Measurements from ENCODE around the gene ZKSCAN5. TPM values are rescaled to one million over a fixed set of nuclear protein-coding genes. Genes with fewer than 3 reads are reported as not detected.
A peak's percentile ranks its signal among the peaks of the same experiment; 100 is the strongest.

Gene ZKSCAN5
- total RNA-seq, result 1 to 10 TPM; 4.9 to 6.4 (median 6.3) TPM

DNA sequence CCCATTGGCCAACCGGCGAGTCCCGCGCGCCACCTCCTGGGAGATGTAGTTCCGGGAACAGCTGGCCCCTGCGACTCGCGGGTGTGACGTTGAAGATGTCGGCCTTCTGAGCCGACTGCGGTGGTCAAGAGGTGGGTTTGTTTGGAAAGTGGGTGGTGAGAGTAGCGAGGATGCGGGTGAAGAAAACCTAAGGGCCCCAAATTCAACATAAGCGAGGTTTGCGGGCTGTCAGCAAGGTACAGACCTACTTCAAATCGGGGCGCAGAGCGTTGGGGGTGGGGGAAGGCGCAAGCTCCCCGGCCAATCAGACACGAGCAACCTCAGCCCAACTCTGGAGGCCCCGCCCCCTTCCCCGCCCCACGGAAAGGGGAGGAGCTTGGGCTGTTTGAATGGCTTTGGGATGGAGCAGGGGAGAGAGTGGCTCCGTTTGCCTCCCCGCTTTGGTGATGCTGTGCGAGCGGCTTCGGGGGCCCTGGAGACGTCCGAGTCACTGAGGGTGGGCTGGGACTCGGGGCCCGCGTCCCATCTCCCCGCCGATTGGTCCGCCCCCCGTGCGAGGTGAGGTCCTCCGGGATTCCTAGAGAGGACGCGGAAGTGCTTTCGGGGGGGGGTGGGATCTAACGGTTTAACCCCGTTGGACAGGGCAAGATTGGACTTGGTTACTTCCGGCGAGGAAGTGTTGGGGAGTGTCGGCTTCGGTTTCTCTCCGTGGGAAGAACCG lies at the start of gene ZKSCAN5:
ZKSCAN5 (plus strand) TSS at position 60 of the 721 bp plus-strand sequence. CDS start 1,383 bp downstream, outside the sequence.
- DNase-seq (peak; percentile 97), ATAC-seq (peak; percentile 85)
- no peaks in the 10 kb centered on the region for H3K27me3 Mint-ChIP-seq (ENCODE audit: low read depth)
- H3K4me3 Mint-ChIP-seq, result peak within 1 kb of the TSS; percentile 95
- peaks cover 26% of the 10 kb centered on the region for H3K4me1 Mint-ChIP-seq (ENCODE audit: low read depth)
- H3K36me3 Mint-ChIP-seq (ENCODE audit: insufficient read depth), result no peaks in the 10 kb centered on the region
- no peaks in the 10 kb centered on the region for H3K9me3 Mint-ChIP-seq

DNA sequence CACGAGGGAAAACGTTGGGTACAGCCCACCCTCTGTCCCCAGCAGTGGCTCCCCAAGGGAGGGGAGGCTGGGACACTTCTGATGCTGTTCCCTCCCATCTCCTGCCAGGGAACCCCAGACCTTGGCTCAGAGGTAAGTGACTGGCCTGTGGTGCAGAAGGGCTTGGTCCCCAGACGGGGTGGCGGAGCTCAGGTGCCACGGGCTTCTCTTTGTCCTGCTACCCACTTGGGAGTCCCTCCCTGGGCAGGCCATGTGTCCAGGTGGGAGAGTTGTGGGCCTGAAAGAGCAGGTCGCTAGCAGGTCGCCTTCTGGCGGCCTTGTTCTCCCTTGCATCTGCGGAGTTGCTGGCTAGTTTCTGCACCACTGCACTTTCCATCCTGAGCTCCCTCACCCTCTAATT lies 48.6 kb upstream of the ZKSCAN5 start:
- no peaks in the 10 kb centered on the region for H3K9me3 Mint-ChIP-seq
- no peaks in the 10 kb centered on the region for H3K27me3 Mint-ChIP-seq (ENCODE audit: low read depth)
- ATAC-seq, result peak in 1 of 2 donors; percentile 17
- no peak for DNase-seq
- peaks cover 14% of the 10 kb centered on the region for H3K4me1 Mint-ChIP-seq (ENCODE audit: low read depth)
- H3K36me3 Mint-ChIP-seq (ENCODE audit: insufficient read depth), result peaks cover 27% of the 10 kb centered on the region
- no peak overlapping the region for H3K4me3 Mint-ChIP-seq

DNA sequence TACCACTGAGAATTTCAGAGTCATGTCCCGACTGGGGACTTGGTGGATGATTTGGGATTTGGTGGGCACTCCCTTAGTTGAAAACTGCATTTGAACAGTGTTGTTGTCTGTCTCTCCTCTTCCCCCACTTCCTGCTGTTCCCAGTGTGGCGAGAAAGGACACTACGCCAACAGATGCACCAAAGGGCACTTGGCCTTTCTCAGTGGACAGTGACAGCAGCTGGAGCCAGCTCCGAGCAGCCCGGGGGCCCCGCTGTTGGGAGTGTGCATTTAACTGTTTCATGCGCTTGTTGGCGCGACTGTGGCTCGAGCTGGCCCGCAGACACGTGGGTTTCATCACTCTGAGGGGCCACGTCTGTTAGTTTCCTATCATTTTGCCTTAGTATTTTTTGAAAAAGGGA lies 48.2 kb upstream of the ZKSCAN5 start:
- Mint-ChIP-seq H3K4me1 (ENCODE audit: low read depth) (peaks cover 17% of the 10 kb centered on the region), H3K4me3 (no peak overlapping the region), H3K36me3 (ENCODE audit: insufficient read depth) (peaks cover 24% of the 10 kb centered on the region), H3K9me3 (no peaks in the 10 kb centered on the region), H3K27me3 (ENCODE audit: low read depth) (no peaks in the 10 kb centered on the region)
- no peak for ATAC-seq
- no peak for DNase-seq

DNA sequence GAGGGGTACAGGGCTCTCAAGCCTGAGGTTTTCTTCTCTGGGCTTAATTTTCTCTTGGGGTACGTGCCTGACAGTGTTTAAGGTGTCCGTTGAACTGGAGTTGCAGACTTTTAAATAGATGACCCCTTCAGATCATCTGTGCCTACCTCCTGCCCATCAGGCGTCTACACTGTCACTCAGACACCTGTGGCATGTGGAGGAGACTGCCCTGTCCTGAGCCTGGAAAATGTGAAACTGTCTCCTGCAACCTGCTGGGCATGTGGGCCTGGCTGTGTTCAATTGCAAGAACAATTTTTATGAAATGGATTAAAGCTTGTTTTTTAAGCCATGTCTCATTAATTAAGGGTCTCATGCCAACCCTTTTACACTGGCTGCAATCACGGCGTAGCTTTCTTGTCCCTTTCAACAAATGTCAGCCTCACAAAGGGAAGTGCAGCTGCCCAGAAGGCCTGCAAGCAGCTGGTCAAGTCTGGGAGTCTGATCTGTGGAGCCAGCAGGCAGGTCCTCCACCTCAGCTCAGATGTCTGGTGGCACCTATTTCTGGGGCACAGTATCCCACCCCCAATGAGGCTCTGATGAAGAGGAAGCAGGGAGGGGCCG lies 47.3 kb upstream of the ZKSCAN5 start:
- H3K36me3 Mint-ChIP-seq (ENCODE audit: insufficient read depth), result peaks cover 24% of the 10 kb centered on the region
- H3K4me1 Mint-ChIP-seq (ENCODE audit: low read depth), result peaks cover 17% of the 10 kb centered on the region
- ATAC-seq, result no peak
- H3K9me3 Mint-ChIP-seq, result no peaks in the 10 kb centered on the region
- no peak for DNase-seq
- H3K27me3 Mint-ChIP-seq (ENCODE audit: low read depth), result no peaks in the 10 kb centered on the region
- H3K4me3 Mint-ChIP-seq, result no peak overlapping the region

DNA sequence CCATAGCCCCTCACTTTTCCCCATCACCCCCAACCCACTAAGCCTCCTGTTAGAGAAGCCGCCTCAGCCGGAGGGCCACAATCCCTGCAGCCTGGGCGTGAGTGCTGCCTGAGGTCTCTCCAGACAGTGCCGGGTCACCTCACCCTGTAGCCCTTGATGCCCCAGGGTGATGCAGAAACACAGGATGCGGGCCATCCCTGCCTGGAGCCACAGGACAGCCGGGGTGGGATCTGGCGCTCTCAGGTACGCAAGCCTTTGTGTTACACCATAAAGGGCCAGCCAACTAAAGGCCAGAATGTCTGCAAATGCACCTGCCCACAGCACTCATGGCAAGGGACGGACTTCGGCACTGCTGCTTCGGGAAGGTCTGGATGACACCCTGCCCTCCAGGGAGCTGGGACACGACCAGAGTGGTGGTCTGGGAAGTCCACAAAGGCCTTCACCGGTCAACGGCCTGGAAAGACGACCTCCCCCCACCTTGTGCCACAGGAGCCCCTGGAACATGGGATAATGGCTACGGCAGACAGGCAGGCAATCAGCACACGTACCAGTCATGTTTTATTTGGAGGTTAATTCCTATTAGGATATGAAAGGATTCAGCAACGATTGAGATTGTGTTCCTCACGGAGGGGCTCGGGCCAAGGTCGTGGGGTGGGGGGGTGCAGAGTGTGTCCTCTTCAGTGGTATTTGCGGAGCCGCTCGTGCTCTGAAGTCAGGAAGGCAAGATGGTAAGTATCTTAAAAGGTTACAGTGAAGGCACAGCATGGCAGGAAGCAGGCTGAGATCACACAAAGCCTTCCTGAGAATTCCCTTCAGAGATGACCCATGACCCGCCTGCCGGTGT lies 46.6 kb upstream of the ZKSCAN5 start:
- DNase-seq (no peak), ATAC-seq (no peak)
- peaks cover 27% of the 10 kb centered on the region for H3K36me3 Mint-ChIP-seq (ENCODE audit: insufficient read depth)
- H3K4me3 Mint-ChIP-seq, result no peak overlapping the region
- H3K27me3 Mint-ChIP-seq (ENCODE audit: low read depth), result no peaks in the 10 kb centered on the region
- peaks cover 20% of the 10 kb centered on the region for H3K4me1 Mint-ChIP-seq (ENCODE audit: low read depth)
- no peaks in the 10 kb centered on the region for H3K9me3 Mint-ChIP-seq

DNA sequence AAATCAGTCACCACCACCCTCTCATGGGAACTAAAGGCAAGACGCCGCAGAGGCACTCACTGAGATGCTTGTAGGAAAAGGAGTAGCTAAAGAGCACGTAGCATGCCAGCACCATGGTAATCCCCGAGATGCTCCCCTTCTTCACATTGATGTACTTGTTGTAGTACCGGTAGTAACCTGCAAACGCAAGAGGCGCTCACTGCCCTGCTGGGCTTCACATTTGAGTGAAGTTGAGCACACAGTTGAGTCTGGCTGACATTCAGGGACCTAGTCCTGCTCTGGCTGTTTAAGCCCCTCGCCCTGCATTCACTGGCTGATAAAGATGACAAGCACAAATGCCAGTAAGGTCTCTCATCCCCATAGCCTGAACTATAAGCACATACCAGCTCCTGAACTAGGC lies 45.4 kb upstream of the ZKSCAN5 start:
- Mint-ChIP-seq H3K4me3 (no peak overlapping the region), H3K9me3 (no peaks in the 10 kb centered on the region), H3K4me1 (ENCODE audit: low read depth) (peaks cover 27% of the 10 kb centered on the region), H3K27me3 (ENCODE audit: low read depth) (no peaks in the 10 kb centered on the region), H3K36me3 (ENCODE audit: insufficient read depth) (peaks cover 27% of the 10 kb centered on the region)
- DNase-seq (no peak), ATAC-seq (peak; percentile 59 to 64)

DNA sequence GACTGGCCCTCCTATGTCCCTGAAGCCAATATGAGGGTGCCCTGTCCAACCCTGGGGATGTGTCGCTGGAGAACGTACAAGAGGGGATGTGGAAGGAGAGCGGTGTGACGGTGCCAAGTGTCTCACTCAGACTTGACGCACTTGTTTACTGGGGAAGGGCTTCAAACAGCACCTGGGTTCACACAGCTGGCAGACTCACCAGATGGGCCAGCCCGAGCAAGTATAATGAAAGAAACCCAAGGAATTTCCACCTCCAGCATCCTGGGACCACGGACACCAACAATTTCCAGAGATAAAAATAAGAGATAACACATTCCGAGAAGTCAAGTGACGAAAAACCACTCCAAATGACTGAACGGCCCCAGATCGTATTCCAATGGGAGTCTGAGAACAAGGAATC lies 43.8 kb upstream of the ZKSCAN5 start:
- H3K9me3 Mint-ChIP-seq, result no peaks in the 10 kb centered on the region
- no peak overlapping the region for H3K4me3 Mint-ChIP-seq
- no peaks in the 10 kb centered on the region for H3K27me3 Mint-ChIP-seq (ENCODE audit: low read depth)
- DNase-seq (no peak), ATAC-seq (no peak)
- peaks cover 28% of the 10 kb centered on the region for H3K36me3 Mint-ChIP-seq (ENCODE audit: insufficient read depth)
- H3K4me1 Mint-ChIP-seq (ENCODE audit: low read depth), result peaks cover 37% of the 10 kb centered on the region

DNA sequence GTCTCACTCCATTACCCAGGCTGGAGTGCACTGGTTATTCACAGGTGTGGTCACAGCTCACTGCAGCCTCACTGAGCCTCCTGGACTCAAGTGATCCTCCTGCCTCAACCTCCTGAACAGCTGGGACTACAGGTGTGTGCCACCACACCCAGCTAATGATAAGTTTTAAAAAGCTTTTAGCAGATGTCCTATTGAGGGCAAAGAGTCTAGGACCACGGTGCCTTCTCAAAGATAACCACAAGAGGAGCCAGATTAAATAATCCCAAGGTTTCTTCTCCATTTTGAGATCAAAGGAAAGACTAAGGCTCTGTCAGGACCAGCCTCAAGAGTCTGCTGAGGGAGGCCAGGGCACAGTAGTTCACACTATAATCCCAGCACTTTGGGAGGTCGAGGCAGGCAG lies 43.2 kb upstream of the ZKSCAN5 start:
- Mint-ChIP-seq H3K9me3 (no peaks in the 10 kb centered on the region), H3K4me3 (no peak overlapping the region), H3K27me3 (ENCODE audit: low read depth) (no peaks in the 10 kb centered on the region), H3K4me1 (ENCODE audit: low read depth) (peaks cover 41% of the 10 kb centered on the region), H3K36me3 (ENCODE audit: insufficient read depth) (peaks cover 28% of the 10 kb centered on the region)
- DNase-seq, result no peak
- no peak for ATAC-seq

DNA sequence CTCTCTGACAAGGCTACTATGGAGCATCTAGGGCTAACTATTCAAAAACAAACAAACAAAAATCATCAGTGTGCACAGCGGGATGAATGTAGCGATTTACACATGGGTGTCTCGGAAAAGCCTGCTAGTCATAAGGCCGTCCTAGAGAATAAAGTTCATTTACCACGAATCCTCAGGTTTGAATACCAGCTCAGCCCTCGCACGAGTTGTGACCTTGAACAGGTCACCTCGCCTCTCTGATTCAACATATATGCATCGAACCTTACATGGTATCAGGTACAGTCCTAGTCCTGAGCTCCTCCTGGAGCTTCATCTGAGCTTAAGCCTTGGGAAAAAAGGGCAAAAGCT lies 39.1 kb upstream of the ZKSCAN5 start:
- no peaks in the 10 kb centered on the region for H3K9me3 Mint-ChIP-seq
- no peak for DNase-seq
- H3K36me3 Mint-ChIP-seq (ENCODE audit: insufficient read depth), result peaks cover 9% of the 10 kb centered on the region
- no peaks in the 10 kb centered on the region for H3K27me3 Mint-ChIP-seq (ENCODE audit: low read depth)
- H3K4me1 Mint-ChIP-seq (ENCODE audit: low read depth), result peaks cover 33% of the 10 kb centered on the region
- peak overlapping the region; percentile 94 for H3K4me3 Mint-ChIP-seq
- peak; percentile 28 to 36 for ATAC-seq

DNA sequence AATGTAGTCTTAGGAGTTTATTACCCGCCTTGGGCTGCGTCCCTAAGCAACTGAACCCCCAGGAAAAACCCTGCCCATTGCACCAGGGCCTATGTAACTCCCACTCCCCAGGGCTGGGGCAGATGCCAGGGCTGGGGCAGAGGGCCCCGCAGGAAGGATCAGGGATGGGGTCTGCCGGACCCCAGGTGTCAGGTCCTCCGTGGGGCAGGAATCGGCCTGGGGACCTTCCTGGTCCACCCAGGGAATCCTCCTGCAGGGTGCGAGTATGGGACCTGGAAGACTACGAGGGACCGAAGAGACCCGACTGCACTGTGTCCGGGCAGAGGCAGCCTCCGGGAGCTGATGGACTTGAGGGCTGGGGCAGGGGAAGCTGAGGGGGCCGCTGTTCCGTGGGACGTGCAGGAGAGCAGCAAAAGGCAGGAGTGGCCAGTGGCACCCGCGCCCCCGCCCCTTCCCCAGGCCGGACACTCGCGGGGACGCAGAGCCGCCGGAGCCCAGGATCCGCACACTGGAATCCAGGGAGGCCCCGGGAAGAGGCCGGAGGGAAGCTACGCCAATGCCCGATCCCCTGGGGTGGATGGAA lies 36.0 kb upstream of the ZKSCAN5 start:
- Mint-ChIP-seq H3K36me3 (ENCODE audit: insufficient read depth) (peaks cover 5% of the 10 kb centered on the region), H3K4me1 (ENCODE audit: low read depth) (peaks cover 28% of the 10 kb centered on the region), H3K9me3 (no peaks in the 10 kb centered on the region), H3K27me3 (ENCODE audit: low read depth) (no peaks in the 10 kb centered on the region), H3K4me3 (no peak overlapping the region)
- DNase-seq (no peak), ATAC-seq (no peak)

DNA sequence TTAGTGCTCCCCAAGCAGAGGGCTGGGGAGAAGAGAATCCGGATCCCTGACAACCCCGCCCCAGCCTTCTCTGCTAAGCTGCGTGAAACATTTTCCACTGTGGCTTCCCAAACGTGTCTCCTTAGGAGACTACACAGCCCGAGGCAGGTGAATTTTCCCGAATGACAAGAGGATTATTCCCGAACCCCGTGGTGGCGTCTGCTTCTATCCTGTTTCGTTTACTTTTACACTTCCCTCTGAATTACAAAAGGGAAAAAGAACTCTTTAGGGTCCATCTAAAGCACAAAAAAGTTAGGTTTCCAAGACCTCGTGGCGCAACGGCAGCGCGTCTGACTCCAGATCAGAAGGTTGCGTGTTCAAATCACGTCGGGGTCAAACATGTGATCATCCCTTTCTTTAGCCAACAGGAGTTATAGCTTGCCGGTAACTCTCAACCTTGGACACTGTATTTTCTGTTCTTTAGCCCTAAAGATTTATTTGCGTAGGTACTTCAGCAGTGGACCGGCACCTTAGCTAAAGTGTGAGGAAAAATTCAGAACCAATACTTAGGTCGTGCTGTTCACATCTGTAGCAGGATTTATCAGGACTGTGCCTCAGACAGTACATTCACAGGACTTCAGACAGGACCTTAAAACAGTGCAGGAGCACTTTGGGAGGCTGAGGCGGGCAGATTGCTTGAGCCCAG lies 34.9 kb upstream of the ZKSCAN5 start:
- no peaks in the 10 kb centered on the region for H3K36me3 Mint-ChIP-seq (ENCODE audit: insufficient read depth)
- H3K4me1 Mint-ChIP-seq (ENCODE audit: low read depth), result peaks cover 23% of the 10 kb centered on the region
- no peak for ATAC-seq
- H3K4me3 Mint-ChIP-seq, result peak overlapping the region; percentile 19
- no peak for DNase-seq
- H3K27me3 Mint-ChIP-seq (ENCODE audit: low read depth), result no peaks in the 10 kb centered on the region
- no peaks in the 10 kb centered on the region for H3K9me3 Mint-ChIP-seq

DNA sequence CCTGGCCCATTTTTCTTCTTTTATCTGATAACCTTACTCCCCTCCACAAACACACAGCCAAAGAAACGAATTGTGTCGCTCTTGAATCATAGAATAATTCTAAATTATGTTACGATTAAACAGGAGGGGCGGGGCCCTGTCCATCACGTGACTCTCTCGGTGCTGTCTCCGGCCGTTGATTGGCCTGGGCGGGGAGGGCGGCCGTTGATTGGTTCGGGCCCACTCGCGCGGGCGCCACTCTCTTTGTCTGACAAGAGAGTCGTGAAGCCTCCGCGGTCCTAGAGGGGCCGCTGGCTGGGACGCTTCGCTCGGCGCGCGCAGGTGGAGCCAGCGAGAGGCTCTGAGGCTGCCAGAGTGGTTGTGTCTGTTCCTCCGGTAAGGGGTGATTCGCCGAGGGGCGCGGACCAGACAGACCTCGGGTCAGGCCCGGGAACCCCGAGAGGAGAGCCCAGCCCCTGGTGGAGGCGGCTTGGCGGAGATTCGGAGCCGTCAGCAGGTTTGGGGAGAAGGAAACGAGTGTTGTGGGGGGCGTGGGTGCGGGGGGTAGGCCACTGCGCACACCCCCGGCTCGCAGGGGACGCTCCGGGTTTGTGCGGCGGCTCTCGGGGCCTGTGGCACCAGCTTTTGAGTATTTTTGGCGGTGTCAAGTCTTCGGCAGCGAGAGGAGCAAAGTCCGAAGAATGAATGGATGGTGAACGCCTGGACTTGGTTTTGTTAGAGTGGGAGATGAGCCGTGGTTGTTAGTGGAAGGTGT lies 31.7 kb upstream of the ZKSCAN5 start, which contains the start of gene ZNF789:
ZNF789 (plus strand) TSS at position 330 of the 754 bp plus-strand sequence. CDS start 3,567 bp downstream, outside the sequence.
- ATAC-seq, result peak; percentile 99
- Mint-ChIP-seq H3K4me3 (peak within 1 kb of the TSS; percentile 96), H3K27me3 (ENCODE audit: low read depth) (no peaks in the 10 kb centered on the region), H3K36me3 (ENCODE audit: insufficient read depth) (peaks cover 4% of the 10 kb centered on the region), H3K4me1 (ENCODE audit: low read depth) (peaks cover 20% of the 10 kb centered on the region), H3K9me3 (no peaks in the 10 kb centered on the region)
- peak; percentile 97 for DNase-seq

DNA sequence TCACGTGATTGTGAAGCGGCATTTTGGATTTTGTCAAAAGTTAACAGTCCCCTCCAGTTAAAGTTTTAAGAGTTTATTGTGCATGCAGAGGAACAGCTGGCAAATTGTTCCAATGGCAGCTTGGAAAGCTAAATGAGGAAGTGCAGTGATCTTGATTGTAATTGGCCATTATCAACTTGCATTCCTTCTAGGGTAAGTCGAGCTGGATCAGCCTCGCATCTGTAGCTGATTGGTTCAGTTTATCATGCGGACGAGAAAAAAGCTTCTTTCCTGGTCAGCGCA lies 31.2 kb upstream of the ZKSCAN5 start:
- peaks cover 25% of the 10 kb centered on the region for H3K4me1 Mint-ChIP-seq (ENCODE audit: low read depth)
- no peaks in the 10 kb centered on the region for H3K27me3 Mint-ChIP-seq (ENCODE audit: low read depth)
- DNase-seq (no peak), ATAC-seq (peak; percentile 11 to 15)
- H3K9me3 Mint-ChIP-seq, result no peaks in the 10 kb centered on the region
- peak overlapping the region; percentile 96 for H3K4me3 Mint-ChIP-seq
- peaks cover 4% of the 10 kb centered on the region for H3K36me3 Mint-ChIP-seq (ENCODE audit: insufficient read depth)
